SU-DHL-6 (cell line): Measurements from ENCODE around the gene AGAP3.

ENCODE experiments used
- CTCF ChIP-seq: fragments of 200-600 bp; sonication (generic); IDR thresholded peaks from one replicate; pipeline ENCODE4 v1.5.1; 2017; ENCODE audit warnings: antibody characterized with exemption, mild to moderate bottlenecking, low read length, moderate library complexity; ENCODE audit not compliant: insufficient read depth, poor library complexity, severe bottlenecking
- EZH2phosphoT487 ChIP-seq: fragments of 200-600 bp; sonication (generic), shearing (Covaris generic); conservative IDR thresholded peaks from 2 replicates; pipeline ENCODE4 v1.6.1; 2018; ENCODE audit warnings: mild to moderate bottlenecking, antibody characterized with exemption, low read length, moderate library complexity, mixed read lengths

- no peak for TF ChIP-seq CTCF
- no peak for TF ChIP-seq EZH2phosphoT487
Observed at GRCh38 chr7:151120896-151121295, 34.6 kb downstream of the AGAP3 start.
